ENCODE results near the gene UBAC1. TPM values are rescaled to one million over a fixed set of nuclear protein-coding genes. Genes with fewer than 3 reads are reported as not detected.
"Not testable (repeated sequence)": the region's sequence is repeated elsewhere in the genome, so short reads cannot be mapped to it uniquely, and the experiment has no call there.

UBAC1 gene
- total RNA-seq, 2 experiments from 2014 or later, result 29.3 to 31.9 TPM

DNA sequence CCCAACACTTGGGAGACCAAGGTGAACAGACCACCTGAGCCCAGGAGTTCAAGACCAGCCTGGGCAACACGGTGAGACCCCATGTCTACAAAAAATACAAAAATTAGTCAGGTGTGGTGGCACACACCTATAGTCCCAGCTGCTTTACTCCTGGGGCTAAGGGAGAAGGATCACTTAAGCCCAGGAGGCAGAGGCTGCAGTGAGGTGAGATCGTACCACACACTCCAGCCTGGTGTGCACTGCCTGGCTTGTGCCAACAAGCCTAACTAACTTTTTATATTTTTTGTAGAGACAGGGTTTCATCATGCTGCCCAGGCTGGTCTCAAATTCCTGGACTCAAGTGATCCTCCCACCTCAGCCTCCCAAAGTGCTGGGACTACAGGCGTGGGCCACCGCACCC is 10.3 kb downstream of the UBAC1 start:
- DNase-seq; CTCF ChIA-PET; H3K4me1 Mint-ChIP-seq (ENCODE audit: low read depth); H3K27ac Mint-ChIP-seq; POLR2A ChIA-PET; H3K27me3 Mint-ChIP-seq (ENCODE audit: low read depth); ATAC-seq; H3K9me3 Mint-ChIP-seq (ENCODE audit: insufficient read depth); H3K4me3 Mint-ChIP-seq: not testable (repeated sequence)
- peaks cover 23% of the 10 kb centered on the region for H3K36me3 Mint-ChIP-seq (ENCODE audit: low read depth)

DNA sequence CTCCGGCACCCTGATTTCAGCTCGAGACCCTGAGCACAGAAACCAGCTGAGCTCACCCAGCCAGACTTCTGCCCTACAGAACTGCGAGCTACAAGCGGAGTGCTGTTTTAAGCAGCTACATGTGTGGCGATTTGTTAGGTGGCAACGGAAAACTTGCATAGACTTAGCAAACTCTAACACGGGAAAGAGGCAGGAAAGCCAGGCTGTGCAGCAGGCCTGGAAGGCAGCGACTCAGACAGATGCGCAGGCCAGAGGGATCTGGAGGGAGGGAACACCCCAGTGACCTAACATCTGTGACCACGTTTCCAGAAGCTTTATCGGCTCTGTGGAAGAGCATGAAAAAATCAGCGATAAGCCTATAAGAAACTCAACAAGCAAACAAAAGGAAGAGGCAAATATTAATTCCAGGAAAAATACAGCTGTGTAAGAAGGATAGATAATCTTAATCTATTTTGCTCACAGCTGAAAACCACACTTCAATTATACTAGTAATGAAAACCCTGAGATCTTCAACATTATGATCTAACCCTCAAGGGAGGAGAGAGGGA is 11.0 kb downstream of the UBAC1 start:
- no peaks in the 10 kb centered on the region for H3K9me3 Mint-ChIP-seq (ENCODE audit: insufficient read depth)
- DNase-seq (no peak), ATAC-seq (no peak)
- peaks cover 30% of the 10 kb centered on the region for H3K36me3 Mint-ChIP-seq (ENCODE audit: low read depth)
- ChIA-PET POLR2A (no interaction called here), CTCF (no interaction called here)
- no peak overlapping the region for H3K27ac Mint-ChIP-seq
- H3K4me3 Mint-ChIP-seq, result no peak overlapping the region
- H3K4me1 Mint-ChIP-seq (ENCODE audit: low read depth), result no peaks in the 10 kb centered on the region
- no peaks in the 10 kb centered on the region for H3K27me3 Mint-ChIP-seq (ENCODE audit: low read depth)

DNA sequence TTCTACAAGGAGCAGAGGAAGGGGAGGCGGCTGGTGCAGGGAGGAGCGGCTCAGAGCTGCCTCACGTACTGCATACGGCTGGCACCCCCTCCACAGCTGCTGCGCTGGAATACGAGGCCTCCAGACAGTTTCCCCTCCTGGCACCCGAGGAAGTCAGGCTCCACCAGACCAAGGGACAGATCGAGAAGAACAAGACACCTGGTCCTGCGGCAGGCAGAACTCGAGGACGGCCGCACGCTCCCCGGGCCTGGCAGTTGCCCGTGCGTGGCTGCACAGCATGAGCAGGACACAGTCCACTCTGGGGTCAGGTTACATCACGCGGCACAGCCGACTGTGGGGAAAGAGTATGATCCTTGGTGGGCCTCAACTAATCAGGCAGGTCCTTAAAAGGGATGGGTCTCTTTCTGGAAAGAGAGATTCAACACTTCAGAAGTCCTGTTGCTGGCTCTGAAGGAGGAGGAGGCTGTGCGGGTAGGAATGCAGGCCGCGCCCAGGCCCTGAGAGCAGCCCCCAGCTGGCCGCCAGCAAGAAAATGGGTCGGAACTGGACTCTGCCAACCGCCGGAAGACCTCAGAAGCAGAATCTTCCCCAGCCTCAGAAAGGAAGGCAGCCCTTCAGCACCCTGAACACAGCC is 11.6 kb downstream of the UBAC1 start:
- peaks cover 34% of the 10 kb centered on the region for H3K36me3 Mint-ChIP-seq (ENCODE audit: low read depth)

DNA sequence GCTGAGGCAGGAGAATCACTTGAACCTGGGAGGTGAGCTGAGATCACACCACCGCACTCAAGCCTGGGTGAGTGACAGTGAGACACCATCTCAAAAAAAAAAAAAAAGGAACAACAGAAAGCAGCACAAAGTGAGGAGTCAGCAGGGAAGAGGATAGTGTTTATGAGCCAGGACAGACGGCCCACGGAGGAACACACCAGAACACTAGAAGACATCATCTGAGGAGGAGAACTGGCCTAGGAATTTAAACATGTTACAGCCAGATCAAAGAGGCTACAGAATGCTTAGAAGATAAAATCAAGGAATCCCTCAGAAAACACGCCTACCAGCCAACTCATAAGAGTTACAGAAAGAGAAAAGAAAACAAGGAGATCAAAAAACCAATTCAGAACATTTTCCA is 12.2 kb downstream of the UBAC1 start:
- ATAC-seq (no peak), DNase-seq (no peak)
- no peak overlapping the region for H3K4me3 Mint-ChIP-seq
- POLR2A ChIA-PET, result no interaction called here
- no peaks in the 10 kb centered on the region for H3K4me1 Mint-ChIP-seq (ENCODE audit: low read depth)
- CTCF ChIA-PET, result no interaction called here
- no peaks in the 10 kb centered on the region for H3K27me3 Mint-ChIP-seq (ENCODE audit: low read depth)
- peaks cover 36% of the 10 kb centered on the region for H3K36me3 Mint-ChIP-seq (ENCODE audit: low read depth)
- no peaks in the 10 kb centered on the region for H3K9me3 Mint-ChIP-seq (ENCODE audit: insufficient read depth)
- H3K27ac Mint-ChIP-seq, result no peak overlapping the region

More for the DNA sequence above, 11.6 kb downstream of the UBAC1 start:
- Mint-ChIP-seq H3K27me3 (ENCODE audit: low read depth) (no peaks in the 10 kb centered on the region), H3K4me1 (ENCODE audit: low read depth) (no peaks in the 10 kb centered on the region), H3K9me3 (ENCODE audit: insufficient read depth) (no peaks in the 10 kb centered on the region), H3K4me3 (no peak overlapping the region), H3K27ac (no peak overlapping the region)
- DNase-seq (no peak), ATAC-seq (no peak)
- POLR2A ChIA-PET, result no interaction called here
- CTCF ChIA-PET, result no interaction called here

DNA sequence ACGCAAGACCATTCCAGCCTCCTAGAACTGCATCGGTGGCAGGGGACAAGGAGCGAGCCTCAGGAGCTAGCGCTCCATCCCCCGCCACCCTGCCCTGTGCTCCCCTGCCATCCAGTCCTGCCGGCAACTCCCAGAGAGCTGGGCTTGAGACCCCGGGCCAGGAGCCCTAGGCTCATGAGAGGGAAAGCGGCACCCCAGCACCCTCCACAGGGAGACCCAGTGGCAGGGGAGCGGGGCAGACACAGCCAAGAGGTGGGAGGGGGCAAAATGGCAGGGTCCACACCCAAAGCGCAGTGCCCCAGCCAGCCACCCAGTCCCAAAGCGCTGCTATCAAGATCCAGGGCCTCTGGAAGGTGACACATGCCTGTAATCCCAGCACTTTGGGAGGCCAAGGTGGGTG is 12.7 kb downstream of the UBAC1 start:
- Mint-ChIP-seq H3K4me1 (ENCODE audit: low read depth) (no peaks in the 10 kb centered on the region), H3K9me3 (ENCODE audit: insufficient read depth) (no peaks in the 10 kb centered on the region), H3K36me3 (ENCODE audit: low read depth) (peaks cover 37% of the 10 kb centered on the region), H3K27me3 (ENCODE audit: low read depth) (no peaks in the 10 kb centered on the region), H3K27ac (no peak overlapping the region), H3K4me3 (no peak overlapping the region)
- CTCF ChIA-PET, result no interaction called here
- ATAC-seq (no peak), DNase-seq (no peak)
- POLR2A ChIA-PET, result no interaction called here

DNA sequence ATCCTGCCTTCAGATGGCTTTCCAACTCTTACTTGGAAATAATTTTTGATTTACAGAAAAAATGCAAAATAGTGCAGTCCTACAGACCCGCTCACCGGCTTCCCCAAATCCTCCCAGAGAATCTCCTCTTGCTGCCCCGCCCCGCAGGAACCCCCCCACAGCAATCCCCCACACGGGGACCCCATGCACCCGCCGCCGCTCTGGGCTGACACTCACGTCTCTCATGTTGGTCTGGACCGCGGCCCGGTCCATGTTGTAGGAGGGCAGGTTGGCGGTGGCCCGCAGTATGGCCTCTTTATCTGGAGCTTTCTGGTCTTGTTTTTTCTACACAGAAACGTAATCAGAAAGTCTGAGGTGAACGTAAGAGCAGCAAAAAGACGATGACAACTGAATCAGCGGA is 13.6 kb downstream of the UBAC1 start:
- Mint-ChIP-seq H3K27ac (no peak overlapping the region), H3K4me3 (no peak overlapping the region), H3K4me1 (ENCODE audit: low read depth) (no peaks in the 10 kb centered on the region), H3K36me3 (ENCODE audit: low read depth) (peaks cover 42% of the 10 kb centered on the region), H3K27me3 (ENCODE audit: low read depth) (no peaks in the 10 kb centered on the region), H3K9me3 (ENCODE audit: insufficient read depth) (no peaks in the 10 kb centered on the region)
- no peak for ATAC-seq
- POLR2A ChIA-PET, result no interaction called here
- CTCF ChIA-PET, result no interaction called here
- no peak for DNase-seq

DNA sequence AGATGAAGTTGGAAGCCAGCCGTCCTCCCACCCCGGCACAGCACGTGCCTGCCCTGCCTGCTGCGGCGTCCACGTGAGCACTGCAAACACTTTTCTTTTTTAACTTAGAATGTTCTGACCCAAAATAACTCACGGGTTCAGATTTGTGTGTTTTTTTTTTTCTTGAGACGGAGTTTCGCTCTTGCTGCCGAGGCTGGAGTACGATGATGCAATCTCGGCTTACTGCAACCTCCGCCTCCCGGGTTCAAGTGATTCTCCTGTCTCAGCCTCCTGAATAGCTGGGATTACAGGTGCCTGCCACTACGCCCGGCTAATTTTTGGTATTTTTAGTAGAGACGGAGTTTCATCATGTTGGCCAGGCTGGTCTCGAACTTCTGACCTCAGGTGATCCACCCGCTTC is 14.1 kb downstream of the UBAC1 start:
- peaks cover 39% of the 10 kb centered on the region for H3K36me3 Mint-ChIP-seq (ENCODE audit: low read depth)
- ATAC-seq; CTCF ChIA-PET; H3K27me3 Mint-ChIP-seq (ENCODE audit: low read depth); DNase-seq; H3K9me3 Mint-ChIP-seq (ENCODE audit: insufficient read depth); POLR2A ChIA-PET; H3K4me1 Mint-ChIP-seq (ENCODE audit: low read depth); H3K27ac Mint-ChIP-seq; H3K4me3 Mint-ChIP-seq: not testable (repeated sequence)

DNA sequence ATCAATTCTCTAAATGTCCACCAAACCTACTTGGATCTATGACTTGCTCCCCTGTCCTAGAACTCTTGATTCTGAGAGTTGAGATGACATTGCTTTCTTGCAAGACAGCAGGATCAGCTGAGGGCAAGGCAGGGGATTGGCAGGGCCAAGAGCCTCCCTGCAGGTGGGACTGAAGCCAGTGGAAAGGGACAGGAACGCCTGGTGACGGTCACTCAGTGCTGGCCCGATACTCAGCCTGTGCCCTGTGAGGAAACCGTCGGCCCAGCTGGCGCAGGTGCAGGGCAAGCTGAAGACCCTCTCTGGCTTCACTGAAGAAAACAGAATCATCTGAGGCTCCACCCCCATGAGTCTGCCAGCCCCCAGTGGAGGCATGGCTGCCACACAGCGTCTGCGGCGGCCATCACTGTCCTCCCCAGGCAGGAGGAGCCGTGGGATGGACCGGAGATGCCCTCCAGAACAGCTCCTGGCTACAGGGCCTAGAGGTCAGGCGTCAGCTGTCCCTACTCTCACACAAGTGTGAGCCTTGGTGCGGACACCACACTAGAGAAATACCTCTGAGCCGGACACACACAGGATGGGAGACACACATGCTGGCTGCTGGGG is 14.7 kb downstream of the UBAC1 start:
- H3K4me3 Mint-ChIP-seq, result no peak overlapping the region

DNA sequence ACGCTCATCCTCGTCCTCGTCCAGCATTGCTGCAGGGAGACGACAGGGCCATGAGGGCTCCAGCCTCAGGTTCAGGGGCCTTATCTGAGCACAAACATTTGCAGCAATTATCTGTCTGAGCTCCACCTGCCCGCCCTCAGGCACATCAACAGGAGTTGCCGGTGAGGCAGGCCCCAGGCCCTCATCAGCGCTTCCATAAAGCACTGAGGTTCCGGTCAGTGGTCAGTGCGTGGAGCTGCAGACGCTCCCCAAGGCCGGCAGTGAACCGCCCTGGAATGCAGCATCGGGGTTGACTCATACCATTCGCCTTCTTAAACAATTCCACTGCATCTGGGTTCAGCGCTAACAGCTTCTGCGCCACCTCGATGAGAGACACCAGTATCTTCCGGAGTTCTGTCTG is 15.2 kb downstream of the UBAC1 start:
- Mint-ChIP-seq H3K4me3 (no peak overlapping the region), H3K4me1 (ENCODE audit: low read depth) (no peaks in the 10 kb centered on the region), H3K36me3 (ENCODE audit: low read depth) (peaks cover 44% of the 10 kb centered on the region), H3K27ac (no peak overlapping the region), H3K9me3 (ENCODE audit: insufficient read depth) (no peaks in the 10 kb centered on the region), H3K27me3 (ENCODE audit: low read depth) (no peaks in the 10 kb centered on the region)
- DNase-seq (no peak), ATAC-seq (no peak)
- CTCF ChIA-PET, result no interaction called here
- POLR2A ChIA-PET, result no interaction called here

More for the DNA sequence above, 14.7 kb downstream of the UBAC1 start:
- Mint-ChIP-seq H3K27me3 (ENCODE audit: low read depth) (no peaks in the 10 kb centered on the region), H3K9me3 (ENCODE audit: insufficient read depth) (no peaks in the 10 kb centered on the region), H3K27ac (no peak overlapping the region), H3K4me1 (ENCODE audit: low read depth) (no peaks in the 10 kb centered on the region), H3K36me3 (ENCODE audit: low read depth) (peaks cover 42% of the 10 kb centered on the region)
- DNase-seq (no peak), ATAC-seq (no peak)
- ChIA-PET POLR2A (no interaction called here), CTCF (no interaction called here)

DNA sequence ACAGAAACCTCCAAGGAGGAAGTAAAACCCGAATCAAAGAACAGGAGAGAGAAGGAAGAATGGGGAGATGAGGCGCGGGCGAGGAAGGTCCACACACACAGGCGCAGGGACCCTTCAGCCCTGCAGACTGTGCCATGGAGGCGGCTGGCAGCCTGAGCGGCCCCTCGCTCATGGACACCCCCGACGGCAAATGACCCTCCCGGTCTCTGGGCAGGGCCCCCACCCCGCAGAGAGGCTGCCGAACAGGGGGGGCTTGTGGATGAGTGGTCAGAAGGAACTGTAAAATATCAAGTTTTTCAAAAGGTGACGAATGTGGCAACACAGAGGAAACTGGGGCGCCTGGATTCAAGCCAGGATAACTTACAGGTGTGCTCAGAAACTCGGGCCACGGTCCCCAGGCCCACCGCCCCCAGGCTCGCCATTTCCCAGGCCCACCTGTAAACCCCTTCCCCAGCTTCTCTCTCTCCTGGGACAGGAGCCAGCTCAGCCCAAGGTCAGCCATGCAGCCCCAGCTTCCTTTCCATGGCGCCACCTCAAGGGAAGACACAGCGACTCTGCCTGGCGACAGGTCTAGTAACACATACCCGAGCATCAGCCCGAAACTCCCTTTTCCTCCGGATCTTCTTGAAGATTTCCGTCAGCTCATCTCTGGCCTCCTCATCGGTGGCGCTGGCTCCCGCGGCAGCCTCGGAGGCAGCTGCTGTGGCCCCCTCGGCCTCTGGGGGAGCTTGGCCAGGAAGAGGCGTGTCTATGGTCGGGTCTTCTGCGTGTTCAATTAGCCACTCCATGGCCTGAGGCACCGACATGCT is 16.5 kb downstream of the UBAC1 start:
- CTCF ChIA-PET, result no interaction called here
- Mint-ChIP-seq H3K27ac (no peak overlapping the region), H3K36me3 (ENCODE audit: low read depth) (peaks cover 50% of the 10 kb centered on the region)

DNA sequence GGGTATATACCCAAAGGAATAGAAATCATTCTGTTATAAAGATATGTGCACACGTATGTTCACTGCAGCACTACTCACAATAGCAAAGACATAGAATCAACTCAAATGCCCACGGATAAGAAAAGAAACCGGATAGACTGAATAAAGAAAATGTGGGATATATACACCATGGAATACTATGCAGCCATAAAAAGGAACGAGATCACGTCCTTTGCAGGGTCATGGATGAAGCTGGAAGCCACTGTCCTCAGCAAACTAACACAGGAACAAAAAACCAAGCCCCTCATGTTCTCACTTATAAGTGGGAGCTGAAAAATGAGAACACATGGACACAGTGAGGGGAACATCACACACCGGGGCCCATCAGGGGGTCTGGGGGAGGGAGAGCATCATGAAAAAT is 17.6 kb downstream of the UBAC1 start:
- DNase-seq; H3K9me3 Mint-ChIP-seq (ENCODE audit: insufficient read depth); H3K4me1 Mint-ChIP-seq (ENCODE audit: low read depth); H3K4me3 Mint-ChIP-seq; H3K27me3 Mint-ChIP-seq (ENCODE audit: low read depth); CTCF ChIA-PET; ATAC-seq; H3K27ac Mint-ChIP-seq: not testable (repeated sequence)
- H3K36me3 Mint-ChIP-seq (ENCODE audit: low read depth), result peaks cover 54% of the 10 kb centered on the region
- POLR2A ChIA-PET, result interaction anchor here (0.9 kb wide), 1 partner anchor 12 kb away, joined by 4 read pairs; no protein-coding TSS in a partner anchor

More for the DNA sequence above, 16.5 kb downstream of the UBAC1 start:
- H3K4me3 Mint-ChIP-seq, result no peak overlapping the region
- no peaks in the 10 kb centered on the region for H3K27me3 Mint-ChIP-seq (ENCODE audit: low read depth)
- POLR2A ChIA-PET, result no interaction called here
- H3K9me3 Mint-ChIP-seq (ENCODE audit: insufficient read depth), result no peaks in the 10 kb centered on the region
- no peak for DNase-seq
- ATAC-seq, result no peak
- peaks cover under 1% of the 10 kb centered on the region for H3K4me1 Mint-ChIP-seq (ENCODE audit: low read depth)

DNA sequence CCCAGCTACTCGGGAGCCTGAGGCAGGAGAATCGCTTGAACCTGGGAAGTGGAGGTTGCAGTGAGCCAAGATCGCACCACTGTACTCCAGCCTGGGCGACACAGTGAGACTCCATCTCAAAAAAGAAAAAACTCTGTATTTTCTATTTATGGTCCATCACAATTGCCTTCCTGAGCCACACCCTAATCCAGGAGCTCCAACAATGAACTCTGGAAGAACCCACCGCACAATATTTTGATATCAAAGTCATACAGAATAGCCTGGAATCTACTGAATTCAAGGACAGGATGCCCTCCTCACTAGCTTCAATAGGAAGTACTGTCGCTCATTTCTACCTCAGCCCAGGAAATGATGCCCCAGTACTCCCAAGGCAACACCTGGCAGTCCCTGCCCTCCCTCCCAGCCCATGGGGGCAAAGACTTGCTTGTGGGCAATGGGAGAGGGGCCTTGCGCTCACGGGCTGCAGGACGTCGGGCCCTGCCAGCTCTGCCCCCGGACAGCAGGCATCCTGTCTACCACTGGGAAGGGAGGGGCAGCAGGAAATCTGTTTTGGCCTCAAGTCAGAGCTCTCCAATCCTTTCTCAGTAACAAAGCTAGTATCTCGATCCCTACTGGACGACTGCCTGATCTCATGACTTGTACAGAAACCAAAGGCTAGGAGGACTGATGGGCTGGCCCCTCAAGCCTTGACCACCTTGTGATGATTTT is 19.7 kb downstream of the UBAC1 start:
- CTCF ChIA-PET, result no interaction called here
- Mint-ChIP-seq H3K9me3 (ENCODE audit: insufficient read depth) (no peaks in the 10 kb centered on the region), H3K27me3 (ENCODE audit: low read depth) (peaks cover 3% of the 10 kb centered on the region), H3K4me3 (no peak overlapping the region), H3K4me1 (ENCODE audit: low read depth) (peaks cover 9% of the 10 kb centered on the region), H3K36me3 (ENCODE audit: low read depth) (peaks cover 72% of the 10 kb centered on the region), H3K27ac (no peak overlapping the region)
- ATAC-seq (no peak), DNase-seq (no peak)
- POLR2A ChIA-PET, result no interaction called here
